SU-DHL-6 (cell line): ENCODE data around the gene CUX1.

Source experiments
- H2AFZ ChIP-seq: fragments of 200-600 bp; sonication (generic); 2 replicates; pipeline ENCODE4 v1.6.1; 2014; ENCODE audit warnings: low read depth, mild to moderate bottlenecking, moderate library complexity, mixed read lengths, antibody characterized with exemption, low read length; ENCODE audit not compliant: severe bottlenecking
- H3F3A ChIP-seq: fragments of 200-600 bp; shearing (Covaris generic); 2 replicates; pipeline ENCODE4 v1.6.0; 2016; ENCODE audit warnings: antibody characterized with exemption, mild to moderate bottlenecking; ENCODE audit not compliant: insufficient read depth
- H3K27ac ChIP-seq: fragments of 200-600 bp; sonication (generic); 2 replicates; pipeline ENCODE4 v1.5.1; 2016; ENCODE audit warnings: low read depth, mild to moderate bottlenecking, low read length, moderate library complexity, mixed read lengths
- H3K27me3 ChIP-seq: fragments of 200-600 bp; sonication (generic), shearing (Covaris generic); 2 replicates; pipeline ENCODE4 v1.6.0; 2014; ENCODE audit warnings: mild to moderate bottlenecking, low read length
- H3K36me3 ChIP-seq: fragments of 200-600 bp; sonication (generic); 2 replicates; pipeline ENCODE4 v1.6.1; 2014; ENCODE audit warnings: mild to moderate bottlenecking, low read length, mixed read lengths
- H3K4me2 ChIP-seq: fragments of 300-600, 200-600 bp; shearing (Covaris generic), sonication (generic); 2 replicates; pipeline ENCODE4 v1.6.0; 2014; ENCODE audit warnings: low read length, low read depth, mild to moderate bottlenecking; ENCODE audit not compliant: poor library complexity, severe bottlenecking
- H3K4me3 ChIP-seq: fragments of 200-600 bp; sonication (generic); 2 replicates; pipeline ENCODE4 v1.5.1; 2014; ENCODE audit warnings: antibody characterized with exemption, low read length, mild to moderate bottlenecking, mixed read lengths; ENCODE audit not compliant: insufficient read depth, poor library complexity, severe bottlenecking
- H3K79me2 ChIP-seq: fragments of 200-600 bp; sonication (generic); 2 replicates; pipeline ENCODE4 v1.6.1; 2014; ENCODE audit warnings: mild to moderate bottlenecking, low read length, moderate library complexity; ENCODE audit not compliant: insufficient read depth
- H3K9ac ChIP-seq: fragments of 200-600 bp; sonication (generic); 2 replicates; pipeline ENCODE4 v1.7.0; 2014; ENCODE audit warnings: mild to moderate bottlenecking, low read length
- H3K9me2 ChIP-seq: fragments of 200-600 bp; sonication (generic); replicated peaks from 2 replicates; pipeline ENCODE4 v1.6.1; 2014; ENCODE audit warnings: low read length; ENCODE audit not compliant: insufficient read depth
- H3K9me3 ChIP-seq: fragments of 200-600 bp; sonication (generic); 2 replicates; pipeline ENCODE4 v1.6.1; 2014; ENCODE audit warnings: low read length, mixed read lengths; ENCODE audit not compliant: insufficient read depth
- H4K20me1 ChIP-seq: fragments of 200-600 bp; sonication (generic); 2 replicates; pipeline ENCODE4 v1.6.1; 2014; ENCODE audit warnings: low read depth, mild to moderate bottlenecking, antibody characterized with exemption, low read length, moderate library complexity, mixed read lengths
- EZH2phosphoT487 ChIP-seq: fragments of 200-600 bp; sonication (generic), shearing (Covaris generic); conservative IDR thresholded peaks from 2 replicates; pipeline ENCODE4 v1.6.1; 2018; ENCODE audit warnings: mild to moderate bottlenecking, antibody characterized with exemption, low read length, moderate library complexity, mixed read lengths
- TF ChIP-seq, protein P1 (sequence below): fragments of 200-600 bp; sonication (generic); IDR thresholded peaks from one replicate; pipeline ENCODE4 v1.5.1; 2017; ENCODE audit warnings: antibody characterized with exemption, mild to moderate bottlenecking, low read length, moderate library complexity; ENCODE audit not compliant: insufficient read depth, poor library complexity, severe bottlenecking

Gene CUX1

DNA sequence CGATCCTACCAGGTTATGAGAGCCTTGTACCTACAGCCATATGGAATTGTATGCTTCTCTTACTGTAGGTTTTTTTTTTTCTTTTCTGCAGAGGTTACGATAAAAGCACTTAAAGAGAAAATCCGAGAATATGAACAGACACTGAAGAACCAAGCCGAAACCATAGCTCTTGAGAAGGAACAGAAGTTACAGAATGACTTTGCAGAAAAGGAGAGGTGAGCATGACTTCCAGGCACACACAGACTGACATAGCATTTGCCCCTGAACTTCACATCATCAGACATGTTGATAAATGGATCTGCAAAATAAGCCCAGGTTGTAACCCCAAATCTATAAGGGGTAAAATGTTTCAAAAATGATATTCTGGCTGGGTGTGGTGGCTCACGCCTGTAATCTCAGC is 286.8 kb downstream of the CUX1 start:
- Histone ChIP-seq H3K79me2 (no peaks in the 10 kb centered on the region), H3K36me3 (peaks cover 34% of the 10 kb centered on the region)

DNA sequence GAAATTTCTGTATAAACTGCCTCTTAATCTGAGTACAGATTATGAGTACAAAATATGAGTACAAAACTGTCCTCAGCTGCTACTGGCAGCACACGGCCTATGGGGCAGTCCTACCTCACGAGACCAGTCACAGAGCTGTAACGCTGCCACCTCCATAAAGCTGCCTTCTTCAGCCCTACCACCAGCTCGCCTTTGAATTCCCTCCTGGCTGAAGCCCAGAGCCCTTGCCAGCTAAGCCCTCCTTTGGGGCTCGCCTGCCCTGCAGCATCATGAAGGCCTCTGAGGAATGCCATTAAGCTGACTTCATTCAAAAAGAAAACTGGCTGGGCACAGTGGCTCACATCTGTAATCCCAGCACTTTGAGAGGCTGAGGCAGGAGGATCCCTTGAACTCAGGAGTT is 289.2 kb downstream of the CUX1 start:
- Histone ChIP-seq H3K4me3 (no peak overlapping the region), H3F3A (peaks cover 23% of the 10 kb centered on the region), H3K79me2 (no peaks in the 10 kb centered on the region), H3K9me3 (no peaks in the 10 kb centered on the region), H3K27me3 (no peaks in the 10 kb centered on the region), H3K4me2 (no peak overlapping the region), H3K9ac (no peak overlapping the region), H3K9me2 (no peaks in the 10 kb centered on the region), H4K20me1 (peaks cover 8% of the 10 kb centered on the region), H2AFZ (no peak overlapping the region), H3K36me3 (peaks cover 53% of the 10 kb centered on the region), H3K27ac (no peak overlapping the region)
- TF ChIP-seq EZH2phosphoT487: no peak
- TF ChIP-seq, protein P1, sequence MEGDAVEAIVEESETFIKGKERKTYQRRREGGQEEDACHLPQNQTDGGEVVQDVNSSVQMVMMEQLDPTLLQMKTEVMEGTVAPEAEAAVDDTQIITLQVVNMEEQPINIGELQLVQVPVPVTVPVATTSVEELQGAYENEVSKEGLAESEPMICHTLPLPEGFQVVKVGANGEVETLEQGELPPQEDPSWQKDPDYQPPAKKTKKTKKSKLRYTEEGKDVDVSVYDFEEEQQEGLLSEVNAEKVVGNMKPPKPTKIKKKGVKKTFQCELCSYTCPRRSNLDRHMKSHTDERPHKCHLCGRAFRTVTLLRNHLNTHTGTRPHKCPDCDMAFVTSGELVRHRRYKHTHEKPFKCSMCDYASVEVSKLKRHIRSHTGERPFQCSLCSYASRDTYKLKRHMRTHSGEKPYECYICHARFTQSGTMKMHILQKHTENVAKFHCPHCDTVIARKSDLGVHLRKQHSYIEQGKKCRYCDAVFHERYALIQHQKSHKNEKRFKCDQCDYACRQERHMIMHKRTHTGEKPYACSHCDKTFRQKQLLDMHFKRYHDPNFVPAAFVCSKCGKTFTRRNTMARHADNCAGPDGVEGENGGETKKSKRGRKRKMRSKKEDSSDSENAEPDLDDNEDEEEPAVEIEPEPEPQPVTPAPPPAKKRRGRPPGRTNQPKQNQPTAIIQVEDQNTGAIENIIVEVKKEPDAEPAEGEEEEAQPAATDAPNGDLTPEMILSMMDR: no peak

More for the DNA sequence above, 286.8 kb downstream of the CUX1 start:
- Histone ChIP-seq H3K4me2 (no peak overlapping the region), H3K27me3 (no peaks in the 10 kb centered on the region), H2AFZ (no peak overlapping the region), H3K27ac (no peak overlapping the region), H3K9me2 (no peaks in the 10 kb centered on the region), H4K20me1 (no peaks in the 10 kb centered on the region), H3K9me3 (no peaks in the 10 kb centered on the region), H3K9ac (no peak overlapping the region), H3F3A (peaks cover 15% of the 10 kb centered on the region), H3K4me3 (no peak overlapping the region)
- TF ChIP-seq, protein P1: no peak
- no peak for TF ChIP-seq EZH2phosphoT487

DNA sequence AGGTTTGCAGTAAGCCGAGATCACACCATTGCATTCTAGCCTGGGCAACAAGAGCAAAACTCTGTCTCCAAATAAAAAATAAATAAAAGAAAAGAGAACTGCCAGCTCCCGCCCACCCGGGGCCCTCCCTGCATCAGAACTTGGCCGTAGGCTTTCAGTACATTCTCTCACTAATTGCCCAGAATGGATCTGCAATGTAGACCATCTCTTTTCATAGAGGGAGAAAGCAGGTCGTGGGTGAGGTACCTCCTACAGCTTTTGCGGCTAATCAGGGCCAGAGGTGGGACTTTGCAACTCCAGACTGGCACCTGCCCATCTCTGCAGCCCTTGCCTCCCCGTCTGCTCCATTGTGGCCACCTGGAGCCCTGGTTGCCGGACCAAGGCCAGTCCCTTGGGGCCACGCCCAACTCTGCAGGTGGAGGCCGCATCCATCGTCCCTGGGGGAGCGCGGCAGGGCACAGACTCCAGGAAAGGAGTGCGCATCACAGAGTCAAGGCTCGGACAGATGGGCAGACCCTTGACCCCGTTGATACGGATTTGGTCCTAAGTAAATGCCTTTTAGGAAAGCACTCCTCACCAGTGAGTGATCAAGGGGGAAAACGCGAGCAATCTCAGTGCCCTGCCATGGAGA is 290.2 kb downstream of the CUX1 start:
- TF ChIP-seq, protein P1: no peak
- TF ChIP-seq EZH2phosphoT487: no peak
- H3K27ac ChIP-seq: no peak overlapping the region
- no peaks in the 10 kb centered on the region for H3K27me3 ChIP-seq
- no peak overlapping the region for H3K4me2 ChIP-seq
- H3K4me3 ChIP-seq: no peak overlapping the region
- peaks cover 23% of the 10 kb centered on the region for H3F3A ChIP-seq
- H3K79me2 ChIP-seq: no peaks in the 10 kb centered on the region
- H3K9ac ChIP-seq: no peak overlapping the region
- H2AFZ ChIP-seq: no peak overlapping the region
- H3K9me3 ChIP-seq: no peaks in the 10 kb centered on the region
- H3K36me3 ChIP-seq: peaks cover 58% of the 10 kb centered on the region
- peaks cover 8% of the 10 kb centered on the region for H4K20me1 ChIP-seq
- no peaks in the 10 kb centered on the region for H3K9me2 ChIP-seq
